HG02759 (cell line): Measurements from ENCODE around the gene DLG4.
"Not testable (repeated sequence)": the region's sequence is repeated elsewhere in the genome, so short reads cannot be mapped to it uniquely, and the experiment has no call there.

Experiments
- ATAC-seq: cut with Tn5 transposase; IDR thresholded peaks from one replicate; pipeline ENCODE4 v1.9.1; 2021; ENCODE audit warnings: mild to moderate bottlenecking, moderate library complexity; ENCODE audit not compliant: unreplicated experiment

Gene DLG4

GRCh38 chr17:7249830-7250229 is 30.2 kb upstream of the DLG4 start:
- no peak for ATAC-seq

GRCh38 chr17:7249214-7249613 is 29.6 kb upstream of the DLG4 start:
- ATAC-seq = no peak

GRCh38 chr17:7248796-7249195 is 29.2 kb upstream of the DLG4 start:
- ATAC-seq = no peak

- no peak for ATAC-seq
Measured at GRCh38 chr17:7246779-7247178, 27.1 kb upstream of the DLG4 start.

GRCh38 chr17:7243838-7244237 is 24.2 kb upstream of the DLG4 start:
- ATAC-seq = not testable (repeated sequence)

- ATAC-seq = no peak
Measured at GRCh38 chr17:7243453-7243729, 23.8 kb upstream of the DLG4 start.

- peak; percentile 46 for ATAC-seq
Measured at GRCh38 chr17:7242717-7243452, 23.2 kb upstream of the DLG4 start.

- peak; percentile 35 for ATAC-seq
Measured at GRCh38 chr17:7241783-7242716, 22.4 kb upstream of the DLG4 start, which contains the start of gene GABARAP. TSS of gene GABARAP (minus strand) at chr17:7242449. CDS start at chr17:7242330, 119 bp downstream.

GRCh38 chr17:7241090-7241733 is 21.6 kb upstream of the DLG4 start:
- ATAC-seq = no peak

- ATAC-seq = no peak
Measured at GRCh38 chr17:7240375-7240774, 20.7 kb upstream of the DLG4 start.

- peak; percentile 52 for ATAC-seq
Measured at GRCh38 chr17:7239091-7240027, 19.7 kb upstream of the DLG4 start, which contains the start of gene PHF23. TSS of gene PHF23 (minus strand) at chr17:7239457. CDS start at chr17:7239279, 178 bp downstream.

GRCh38 chr17:7238420-7239090 is 18.9 kb upstream of the DLG4 start:
- ATAC-seq = no peak

GRCh38 chr17:7237761-7238419 is 18.3 kb upstream of the DLG4 start:
- no peak for ATAC-seq

GRCh38 chr17:7237266-7237760 is 17.7 kb upstream of the DLG4 start:
- ATAC-seq = no peak

- no peak for ATAC-seq
Measured at GRCh38 chr17:7236808-7237207, 17.2 kb upstream of the DLG4 start.

- ATAC-seq = no peak
Measured at GRCh38 chr17:7235693-7236665, 16.3 kb upstream of the DLG4 start.

GRCh38 chr17:7234083-7234951 is 14.7 kb upstream of the DLG4 start, which contains the start of gene DVL2:
TSS of gene DVL2 (minus strand) at chr17:7234517. CDS start at chr17:7234262, 255 bp downstream.
- peak; percentile 65 for ATAC-seq
